CD4-positive, alpha-beta T cell treated with Interleukin-15 for 1 hour (primary cell): ENCODE results near the gene ZIC5.

Source experiments
- DNase-seq: peaks from one replicate; pipeline ENCODE4 v3.0.0-alpha.2; 2020

Gene ZIC5

GRCh38 chr13:99975626-99976025 lies 4.1 kb upstream of the ZIC5 start:
- no peak for DNase-seq

- no peak for DNase-seq
Measured at GRCh38 chr13:99974939-99975561, 3.5 kb upstream of the ZIC5 start.

GRCh38 chr13:99974296-99974938 lies 2.9 kb upstream of the ZIC5 start:
- no peak for DNase-seq

GRCh38 chr13:99973808-99974185 lies 2.2 kb upstream of the ZIC5 start:
- no peak for DNase-seq

GRCh38 chr13:99973163-99973807 lies 1.7 kb upstream of the ZIC5 start:
- DNase-seq: no peak

- no peak for DNase-seq
Measured at GRCh38 chr13:99972190-99972731, 694 bp upstream of the ZIC5 start.

GRCh38 chr13:99970651-99971575 lies 654 bp downstream of the ZIC5 start:
- no peak for DNase-seq

GRCh38 chr13:99969919-99970650 lies 1.5 kb downstream of the ZIC5 start:
- no peak for DNase-seq

- DNase-seq: no peak
Measured at GRCh38 chr13:99969453-99969918, 2.1 kb downstream of the ZIC5 start.

- no peak for DNase-seq
Measured at GRCh38 chr13:99968521-99969452, 2.8 kb downstream of the ZIC5 start.

GRCh38 chr13:99967869-99968520 lies 3.6 kb downstream of the ZIC5 start:
- DNase-seq: no peak

GRCh38 chr13:99967498-99967868 lies 4.1 kb downstream of the ZIC5 start:
- DNase-seq: no peak

GRCh38 chr13:99966064-99966805 lies 5.3 kb downstream of the ZIC5 start:
- DNase-seq: no peak

GRCh38 chr13:99965329-99966000 lies 6.1 kb downstream of the ZIC5 start:
- DNase-seq: no peak

- no peak for DNase-seq
Measured at GRCh38 chr13:99963816-99964339, 7.7 kb downstream of the ZIC5 start.

- no peak for DNase-seq
Measured at GRCh38 chr13:99962242-99962641, 9.3 kb downstream of the ZIC5 start.

- no peak for DNase-seq
Measured at GRCh38 chr13:99961636-99962035, 9.9 kb downstream of the ZIC5 start.

- no peak for DNase-seq
Measured at GRCh38 chr13:99960663-99961311, 10.8 kb downstream of the ZIC5 start.
